Neural cell (in vitro differentiated cells): ENCODE data around the gene HOXB7.

Source experiments
- TAF1 ChIP-seq: IDR thresholded peaks from 2 replicates; pipeline ENCODE4 v1.6.1; 2012; ENCODE audit warnings: low read depth
- TF ChIP-seq, protein P1 (sequence below): fragments of 450-650 bp; IDR thresholded peaks from 2 replicates; pipeline ENCODE4 v1.5.1; 2014; ENCODE audit warnings: antibody characterized with exemption, mild to moderate bottlenecking, moderate library complexity; ENCODE audit not compliant: poor library complexity, severe bottlenecking

DNA sequence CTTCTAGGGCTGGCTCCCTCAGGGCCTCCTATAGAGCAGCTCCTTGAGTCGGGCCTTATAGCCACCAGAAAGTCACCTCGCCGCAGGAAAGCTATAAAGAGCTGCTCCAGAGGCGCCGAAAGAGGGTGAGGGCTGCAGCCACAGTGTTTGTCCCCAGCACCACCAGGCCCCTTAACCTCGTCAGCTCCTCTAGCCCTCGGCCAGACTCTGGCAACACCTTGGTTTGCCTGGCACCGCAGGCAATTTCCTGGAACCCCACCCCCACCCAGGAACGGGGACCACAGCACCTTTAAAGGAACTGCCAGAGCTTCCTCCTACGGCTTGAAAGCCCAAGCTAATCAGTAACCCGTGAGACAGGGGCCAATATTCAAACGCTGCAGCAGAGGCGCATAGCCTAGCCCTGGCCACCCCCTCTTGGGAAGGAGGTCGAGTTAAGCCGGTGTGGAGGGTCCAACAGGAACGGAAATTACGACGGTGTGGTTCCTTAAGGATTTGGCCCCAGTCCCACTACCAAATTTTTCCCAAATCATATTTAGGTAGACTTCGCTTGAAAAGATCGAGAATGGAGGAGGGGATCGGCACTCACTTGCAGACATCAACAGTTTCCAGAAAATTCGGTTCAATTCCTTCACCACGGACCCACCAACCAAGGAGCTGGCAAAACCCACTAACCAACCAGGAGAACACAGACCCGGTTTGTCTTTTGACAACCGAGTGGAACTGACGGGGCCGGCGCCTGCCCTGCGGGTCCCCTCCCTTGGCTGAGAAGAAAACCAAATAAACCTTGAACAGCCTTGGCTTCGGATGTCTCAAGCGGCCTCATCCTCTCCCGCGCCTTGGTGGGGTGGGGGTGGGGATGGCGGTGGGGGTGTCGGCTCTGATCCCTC, 9.0 kb downstream of the HOXB7 start:
- TF ChIP-seq, protein P1, sequence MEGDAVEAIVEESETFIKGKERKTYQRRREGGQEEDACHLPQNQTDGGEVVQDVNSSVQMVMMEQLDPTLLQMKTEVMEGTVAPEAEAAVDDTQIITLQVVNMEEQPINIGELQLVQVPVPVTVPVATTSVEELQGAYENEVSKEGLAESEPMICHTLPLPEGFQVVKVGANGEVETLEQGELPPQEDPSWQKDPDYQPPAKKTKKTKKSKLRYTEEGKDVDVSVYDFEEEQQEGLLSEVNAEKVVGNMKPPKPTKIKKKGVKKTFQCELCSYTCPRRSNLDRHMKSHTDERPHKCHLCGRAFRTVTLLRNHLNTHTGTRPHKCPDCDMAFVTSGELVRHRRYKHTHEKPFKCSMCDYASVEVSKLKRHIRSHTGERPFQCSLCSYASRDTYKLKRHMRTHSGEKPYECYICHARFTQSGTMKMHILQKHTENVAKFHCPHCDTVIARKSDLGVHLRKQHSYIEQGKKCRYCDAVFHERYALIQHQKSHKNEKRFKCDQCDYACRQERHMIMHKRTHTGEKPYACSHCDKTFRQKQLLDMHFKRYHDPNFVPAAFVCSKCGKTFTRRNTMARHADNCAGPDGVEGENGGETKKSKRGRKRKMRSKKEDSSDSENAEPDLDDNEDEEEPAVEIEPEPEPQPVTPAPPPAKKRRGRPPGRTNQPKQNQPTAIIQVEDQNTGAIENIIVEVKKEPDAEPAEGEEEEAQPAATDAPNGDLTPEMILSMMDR: no peak
- TF ChIP-seq TAF1: no peak
